Measurements from ENCODE around the gene EDEM2.
"Not testable (repeated sequence)": the region's sequence is repeated elsewhere in the genome, so short reads cannot be mapped to it uniquely, and the experiment has no call there.

The EDEM2 gene

DNA sequence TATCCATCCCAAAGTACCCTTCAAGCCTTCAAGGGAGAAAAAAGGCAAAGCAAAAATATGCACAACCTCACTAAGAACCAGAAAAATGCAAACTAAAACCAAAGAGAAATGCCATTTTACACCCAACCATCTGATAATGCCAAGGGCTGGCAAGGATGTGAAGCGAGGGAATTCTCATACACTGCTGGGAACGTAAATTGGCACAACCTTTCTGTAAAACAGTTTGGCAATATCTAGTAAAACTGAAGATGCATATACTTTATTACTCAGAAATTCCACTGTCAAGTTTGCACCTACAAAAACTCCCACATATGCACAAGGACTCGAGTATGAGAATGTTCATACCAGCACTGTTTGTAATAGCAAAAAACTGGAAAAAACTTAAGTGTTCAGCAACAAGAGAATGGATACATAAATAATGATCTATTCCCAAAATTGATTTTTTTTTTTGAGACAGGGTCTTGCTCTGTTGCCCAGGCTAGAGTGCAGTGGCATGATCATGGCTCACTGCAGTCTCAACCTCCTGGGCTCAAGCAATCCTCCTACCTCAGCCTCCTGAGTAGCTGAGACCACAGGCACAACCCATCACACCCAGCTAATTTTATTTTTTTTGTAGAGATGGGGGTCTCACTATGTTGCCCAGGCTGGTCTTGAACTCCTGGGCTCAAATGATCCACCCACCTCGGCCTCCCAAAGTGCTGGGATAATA lies 21.7 kb upstream of the EDEM2 start:
- not testable (repeated sequence) for DNase-seq

GRCh38 chr20:35167787-35168186 lies 20.7 kb upstream of the EDEM2 start:
- DNase-seq: no peak

GRCh38 chr20:35166242-35166830 lies 19.2 kb upstream of the EDEM2 start:
- DNase-seq: no peak

GRCh38 chr20:35165221-35166185 lies 18.4 kb upstream of the EDEM2 start:
- DNase-seq: no peak

GRCh38 chr20:35164531-35164930 lies 17.4 kb upstream of the EDEM2 start:
- not testable (repeated sequence) for DNase-seq

DNA sequence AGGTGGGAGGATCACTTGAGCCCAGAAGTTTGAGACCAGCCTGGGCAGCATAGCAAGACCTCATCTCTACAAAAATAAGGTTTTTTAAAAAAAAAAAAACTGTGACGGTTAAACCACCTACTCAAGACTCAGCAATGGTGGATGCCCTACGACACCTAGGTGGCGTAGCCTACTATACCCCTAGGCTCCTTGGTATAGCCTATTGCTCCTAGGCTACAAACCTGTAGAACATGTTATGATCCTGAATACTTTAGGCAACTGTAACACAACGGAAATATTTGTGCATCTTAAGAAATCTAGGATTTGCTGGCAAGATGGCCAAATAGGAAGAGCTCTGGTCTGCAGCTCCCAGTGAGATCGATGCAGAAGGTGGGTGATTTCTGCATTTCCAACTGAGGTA lies 13.2 kb upstream of the EDEM2 start:
- DNase-seq: not testable (repeated sequence)

DNA sequence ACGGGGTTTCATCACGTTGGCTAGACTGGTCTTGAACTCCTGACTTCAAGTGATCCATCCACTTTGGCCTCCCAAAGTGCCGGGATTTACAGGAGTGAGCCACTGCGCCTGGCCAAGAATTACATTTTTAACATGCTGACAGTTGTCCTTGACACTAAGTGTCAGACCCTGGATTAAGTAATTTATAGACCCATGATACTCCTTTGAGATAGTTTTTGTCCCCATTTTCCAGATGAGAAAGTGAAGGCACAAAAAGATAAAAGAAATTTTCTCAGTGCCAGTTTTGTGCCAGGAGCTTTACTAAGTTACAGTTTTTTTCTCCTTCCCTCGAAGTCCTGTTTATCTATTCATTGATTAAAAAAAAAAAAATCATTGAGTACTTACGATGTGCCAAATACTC lies 9.8 kb upstream of the EDEM2 start:
- no peak for DNase-seq

GRCh38 chr20:35155936-35156335 lies 8.8 kb upstream of the EDEM2 start:
- DNase-seq: no peak

DNA sequence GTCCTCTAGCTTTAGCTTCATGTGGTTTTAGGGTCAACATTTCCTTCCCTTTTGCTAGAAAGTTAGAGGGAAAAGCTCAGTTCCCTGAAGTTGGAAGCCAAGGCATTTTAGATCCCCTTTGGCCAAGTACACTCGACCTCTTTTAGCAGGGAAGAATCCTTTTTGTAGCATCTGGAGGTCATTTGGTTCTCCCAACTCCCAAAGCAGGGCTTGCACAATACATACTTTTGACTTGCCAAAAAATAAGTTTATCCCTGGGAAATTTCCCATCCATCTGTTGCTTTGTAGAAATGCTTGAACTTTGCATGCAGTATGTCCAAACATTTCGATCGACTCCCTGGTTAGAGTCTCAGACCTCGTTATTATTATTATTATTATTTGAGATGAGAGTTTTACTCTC lies 4.6 kb upstream of the EDEM2 start:
- no peak for DNase-seq

- DNase-seq: no peak
Observed at GRCh38 chr20:35150846-35151579, 3.9 kb upstream of the EDEM2 start.

- DNase-seq: peak; percentile 58
Observed at GRCh38 chr20:35147575-35148071, 487 bp upstream of the EDEM2 start.

GRCh38 chr20:35146299-35146919 lies 727 bp downstream of the EDEM2 start:
- DNase-seq: no peak

DNA sequence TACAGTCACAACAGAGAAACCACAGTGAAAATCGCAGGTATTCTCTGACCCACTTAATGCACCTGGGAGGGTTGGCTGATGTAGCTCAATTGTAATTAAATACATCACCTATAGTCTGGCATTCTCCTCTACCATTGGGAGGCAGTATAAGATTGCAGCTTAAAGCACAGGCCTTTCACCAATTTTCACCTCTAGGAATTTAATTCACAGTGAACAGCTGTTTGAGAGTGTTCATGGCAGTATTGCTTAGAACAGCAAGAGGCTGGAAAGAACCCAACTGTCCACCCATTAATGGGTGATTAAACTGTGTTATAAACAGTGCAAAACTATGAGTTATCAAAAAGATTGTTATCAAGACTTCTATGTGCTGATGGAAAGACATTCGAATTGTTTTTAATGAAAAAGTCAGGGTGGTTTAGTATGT lies 2.0 kb downstream of the EDEM2 start:
- peak; percentile 43 for DNase-seq

GRCh38 chr20:35144694-35145093 lies 2.4 kb downstream of the EDEM2 start:
- DNase-seq: peak; percentile 76

- peak; percentile 39 for DNase-seq
Observed at GRCh38 chr20:35135867-35136586, 11.1 kb downstream of the EDEM2 start.

DNA sequence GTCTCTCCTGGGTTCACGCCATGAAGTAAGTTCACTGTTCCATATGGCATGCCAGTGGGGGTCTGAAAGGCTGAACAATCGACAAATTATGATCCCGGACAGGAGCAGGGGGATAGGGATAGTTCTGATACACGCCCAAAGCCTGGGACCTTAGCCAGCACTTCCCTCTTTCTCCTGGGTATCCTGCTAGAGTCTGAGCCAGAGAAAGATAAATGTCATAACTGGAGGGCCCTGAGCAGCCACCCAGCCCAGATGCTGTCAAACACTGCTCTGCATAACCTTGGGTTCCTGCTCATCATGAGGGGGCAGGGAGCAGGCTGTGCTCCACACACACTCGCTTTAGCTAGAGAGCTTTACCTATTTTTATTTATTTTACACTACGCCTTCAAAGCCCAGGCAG lies 12.3 kb downstream of the EDEM2 start:
- DNase-seq: no peak

GRCh38 chr20:35134472-35134871 lies 12.7 kb downstream of the EDEM2 start:
- no peak for DNase-seq

DNA sequence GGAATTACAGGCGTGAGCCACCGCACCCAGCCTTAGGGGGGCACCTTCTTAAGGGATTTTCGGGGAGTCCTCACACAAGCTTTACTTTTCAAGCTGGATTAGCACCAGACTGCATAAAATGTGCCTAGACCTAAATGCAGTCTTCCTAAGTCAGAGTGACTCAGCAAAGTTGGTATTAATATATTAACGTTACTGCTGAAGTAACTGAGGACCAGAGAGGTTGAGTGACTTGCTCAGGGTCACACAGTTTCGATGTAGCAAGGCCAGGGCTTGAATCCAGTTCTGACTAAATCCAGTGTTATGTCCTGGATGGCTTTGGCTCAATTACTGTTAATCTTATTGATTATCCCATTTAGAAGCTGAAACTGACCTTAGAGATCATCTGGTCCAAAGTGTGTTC lies 13.4 kb downstream of the EDEM2 start:
- no peak for DNase-seq

DNA sequence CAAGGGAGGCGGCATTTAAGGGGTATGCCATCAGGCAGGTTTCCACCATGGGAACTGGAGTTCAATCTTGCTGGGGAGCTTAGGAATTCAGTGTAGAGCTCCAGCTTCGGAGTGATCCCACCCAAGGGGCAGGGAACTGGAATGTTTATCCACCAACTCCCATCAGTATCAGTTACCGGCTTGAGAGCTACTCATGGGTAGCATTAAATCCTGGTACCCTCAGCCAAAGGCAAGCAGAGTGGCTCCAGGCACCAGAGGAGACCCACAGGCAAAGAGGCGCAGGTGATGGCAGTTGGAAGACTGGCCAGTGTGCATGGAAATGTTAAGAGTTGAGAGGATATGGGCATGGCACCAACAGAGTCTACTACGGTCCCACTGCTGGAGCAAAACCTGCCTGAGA lies 14.1 kb downstream of the EDEM2 start:
- no peak for DNase-seq

- DNase-seq: no peak
Observed at GRCh38 chr20:35131934-35132333, 15.2 kb downstream of the EDEM2 start.

- peak; percentile 37 for DNase-seq
Observed at GRCh38 chr20:35129647-35130069, 17.5 kb downstream of the EDEM2 start.

DNA sequence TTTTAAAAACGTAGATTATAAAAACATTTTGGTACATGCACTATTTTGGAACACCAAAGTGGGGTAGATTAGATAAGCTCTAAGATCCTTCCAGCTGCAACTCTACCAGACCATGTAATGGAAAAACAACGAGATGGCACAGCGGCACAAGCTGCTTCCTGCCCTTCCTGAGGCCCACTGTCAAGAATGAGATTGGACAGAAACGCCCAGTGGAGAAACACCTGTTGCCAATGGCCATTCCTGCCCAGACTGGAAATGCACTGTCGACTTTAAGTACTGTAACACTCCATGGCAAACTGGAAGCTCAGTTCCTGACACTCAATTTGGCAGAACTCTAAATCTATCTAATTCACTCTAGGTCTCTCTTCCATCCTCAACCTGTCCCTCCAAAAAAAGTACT lies 21.4 kb downstream of the EDEM2 start:
- no peak for DNase-seq
